ENCODE results near the gene PHF21B.
A peak's percentile ranks its signal among the peaks of the same experiment; 100 is the strongest.

The PHF21B gene

GRCh38 chr22:45009606-45010531, at the start of gene PHF21B (continued):
- no peak for TF ChIP-seq ZNF18 (tag by site-specific recombination; IDR thresholded peaks at IDR 0.05)
- TF ChIP-seq ZBTB20 (tag by site-specific recombination; IDR thresholded peaks at IDR 0.05): peak; percentile 77
- peak; percentile 39; the same call in 1 of the 2 replicates for TF ChIP-seq SP2 (tag by site-specific recombination; IDR thresholded peaks at IDR 0.05)
- no peak for TF ChIP-seq ZNF280C (tag by site-specific recombination; IDR thresholded peaks at IDR 0.05)
- TF ChIP-seq ZSCAN5A (tag by site-specific recombination; IDR thresholded peaks at IDR 0.05): no peak
- no peak for TF ChIP-seq GLIS1 (tag by site-specific recombination; IDR thresholded peaks at IDR 0.05)
- no peak for TF ChIP-seq HOXD13 (CRISPR knock-in tag; IDR thresholded peaks at IDR 0.05; ENCODE audit: borderline replicate concordance)
- TF ChIP-seq ZNF76 (tag by site-specific recombination; IDR thresholded peaks at IDR 0.05; ENCODE audit: borderline replicate concordance, low read depth): peak; percentile 48; the same call in 1 of the 2 replicates
- peak; percentile 88 for TF ChIP-seq KLF17 (tag by site-specific recombination; IDR thresholded peaks at IDR 0.05)
- peak; percentile 67; the same call in 1 of the 2 replicates for TF ChIP-seq PRDM1 (tag by site-specific recombination; IDR thresholded peaks at IDR 0.05)
- peak; percentile 63; the same call in 1 of the 2 replicates for TF ChIP-seq SP7 (tag by site-specific recombination; IDR thresholded peaks at IDR 0.05)
- no peak for TF ChIP-seq ZNF292 (tag by site-specific recombination; IDR thresholded peaks at IDR 0.05; ENCODE audit: borderline replicate concordance, low read depth)
- TF ChIP-seq GLIS2 (tag by site-specific recombination; IDR thresholded peaks at IDR 0.05): peak; percentile 70
- no peak for TF ChIP-seq ZNF23 (tag by site-specific recombination; IDR thresholded peaks at IDR 0.05; ENCODE audit: borderline replicate concordance)
- no peak for TF ChIP-seq ZNF311 (tag by site-specific recombination; IDR thresholded peaks at IDR 0.05; ENCODE audit: borderline replicate concordance)
- peak; percentile 88 for TF ChIP-seq ZNF398 (tag by site-specific recombination; IDR thresholded peaks at IDR 0.05)
- 0 out of 2 replicates have a peak, but pooled peaks have one; percentile 31 for TF ChIP-seq ZNF777 (tag by site-specific recombination; IDR thresholded peaks at IDR 0.05; ENCODE audit: borderline replicate concordance)
- no peak for TF ChIP-seq ZNF423 (tag by site-specific recombination; IDR thresholded peaks at IDR 0.05)
- peak; percentile 72 for TF ChIP-seq MZF1 (tag by site-specific recombination; IDR thresholded peaks at IDR 0.05; ENCODE audit: borderline replicate concordance)
- TF ChIP-seq ZNF529 (tag by site-specific recombination; IDR thresholded peaks at IDR 0.05; ENCODE audit: insufficient replicate concordance): no peak
- no peak for TF ChIP-seq ZNF707 (tag by site-specific recombination; IDR thresholded peaks at IDR 0.05)
- TF ChIP-seq ZNF639 (tag by site-specific recombination; IDR thresholded peaks at IDR 0.05): 0 out of 2 replicates have a peak, but pooled peaks have one; percentile 49
- TF ChIP-seq ZNF121 (tag by site-specific recombination; IDR thresholded peaks at IDR 0.05): no peak
- TF ChIP-seq ZBTB44 (tag by site-specific recombination; IDR thresholded peaks at IDR 0.05): no peak
- TF ChIP-seq ZNF510 (tag by site-specific recombination; IDR thresholded peaks at IDR 0.05; ENCODE audit: insufficient replicate concordance): no peak
- 0 out of 2 replicates have a peak, but pooled peaks have one; percentile 4 for TF ChIP-seq ZNF654 (tag by site-specific recombination; IDR thresholded peaks at IDR 0.05; ENCODE audit: low read depth)

Measured in HEK293 (cell line).